Effector CD4-positive, alpha-beta T cell (primary cell): ENCODE results near the gene CHCT1.
"Not testable (repeated sequence)": the region's sequence is repeated elsewhere in the genome, so short reads cannot be mapped to it uniquely, and the experiment has no call there.

Source experiments
- DNase-seq: peaks from one replicate; pipeline ENCODE4 v3.0.0-alpha.2; 2020
- total RNA-seq: gene quantifications from one replicate; lab custom pipeline; 2026; lab: John Stamatoyannopoulos, UW

CHCT1 gene
- total RNA-seq = 1.3 reads per million

- DNase-seq = no peak
Measured at GRCh38 chr17:60422162-60422665, at the start of gene CHCT1. CHCT1 (plus strand) TSS chr17:60422489; CDS start chr17:60422593, 104 bp downstream.

DNA sequence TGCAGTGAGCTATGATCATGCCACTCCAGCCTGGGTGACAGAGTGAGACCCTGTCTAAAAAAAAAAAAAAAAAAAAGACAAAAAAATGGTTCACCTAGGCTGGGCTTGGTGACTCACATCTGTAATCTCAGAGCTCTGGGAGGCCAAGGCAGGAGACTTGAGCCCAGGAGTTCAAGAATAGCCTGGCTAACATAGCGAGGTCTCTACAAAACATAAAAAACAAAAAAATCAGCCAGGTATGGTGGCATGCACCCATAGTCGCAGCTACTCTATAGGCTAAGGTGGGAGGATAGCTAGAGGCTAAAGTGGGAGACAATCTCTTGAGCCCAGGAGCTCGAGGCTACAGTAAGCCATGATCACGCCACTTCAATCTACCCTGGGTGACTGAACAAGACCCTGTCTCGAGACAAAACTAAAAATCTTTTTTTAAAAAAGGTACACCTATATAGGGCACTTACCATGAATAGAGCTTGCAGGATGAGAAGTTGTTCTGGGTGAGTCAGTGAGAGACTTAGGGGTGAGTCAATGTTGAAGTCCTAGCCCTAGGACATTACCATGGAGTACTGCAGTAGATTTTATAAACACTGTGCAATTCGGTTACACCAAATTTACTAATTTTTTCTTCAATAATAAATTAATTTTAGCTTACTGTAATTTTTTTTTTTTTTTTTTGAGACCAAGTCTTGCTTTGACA is 49.4 kb upstream of the CHCT1 start:
- no peak for DNase-seq

DNA sequence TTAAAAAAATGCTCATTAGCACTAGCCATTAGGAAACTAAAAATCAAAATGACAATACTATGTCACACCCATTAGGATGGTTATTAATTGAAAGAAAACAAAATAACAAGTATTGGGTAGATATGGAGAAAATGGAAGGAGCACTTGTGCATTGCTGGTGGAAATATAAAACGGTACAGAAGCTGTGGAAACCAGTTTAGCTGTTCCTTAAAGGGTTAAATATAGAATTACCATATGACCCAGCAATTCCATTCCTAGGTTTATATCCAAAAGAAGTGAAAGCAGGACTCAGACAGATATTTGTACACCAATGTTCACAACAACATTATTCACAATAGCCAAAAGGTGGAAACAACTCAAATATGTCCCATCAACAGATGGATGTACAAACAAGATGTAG is 44.1 kb upstream of the CHCT1 start:
- DNase-seq = not testable (repeated sequence)

DNA sequence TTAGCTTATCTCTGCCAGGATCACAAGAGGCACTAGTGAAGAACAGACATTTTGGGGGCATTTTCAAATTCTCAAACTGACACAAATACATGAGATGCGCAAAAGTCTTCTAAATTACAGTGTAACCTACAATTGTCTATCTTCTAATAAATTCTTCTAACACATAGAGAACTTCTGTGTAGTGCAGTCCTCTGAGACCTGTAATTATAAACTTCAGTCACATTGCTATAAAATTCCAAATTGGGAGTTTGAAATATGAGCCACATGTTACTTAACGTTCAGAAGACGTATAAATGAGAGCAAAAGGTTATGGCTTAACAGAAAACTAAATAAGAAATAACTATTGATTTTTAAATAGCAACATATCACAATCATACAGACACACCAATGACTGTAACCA is 42.8 kb upstream of the CHCT1 start:
- DNase-seq = not testable (repeated sequence)

DNA sequence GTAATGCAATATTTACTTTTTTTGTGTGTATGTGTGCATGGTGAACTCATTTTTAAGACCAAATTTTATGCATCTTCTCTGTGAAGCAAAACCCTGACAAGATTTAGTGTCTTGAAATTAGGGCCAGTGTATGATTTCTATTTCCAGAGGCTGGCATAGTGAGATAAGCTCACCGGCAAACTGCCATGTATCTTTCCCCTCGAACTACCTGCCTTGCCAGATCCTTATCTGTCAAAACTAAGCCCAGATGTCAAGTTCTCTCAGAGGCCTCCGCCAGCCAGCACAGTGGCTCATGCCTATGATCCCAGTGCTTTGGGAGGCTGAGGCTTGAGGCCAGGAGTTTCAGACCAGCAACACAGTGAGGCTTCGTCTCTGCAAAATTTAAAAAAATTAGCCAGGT is 40.3 kb upstream of the CHCT1 start:
- no peak for DNase-seq

DNA sequence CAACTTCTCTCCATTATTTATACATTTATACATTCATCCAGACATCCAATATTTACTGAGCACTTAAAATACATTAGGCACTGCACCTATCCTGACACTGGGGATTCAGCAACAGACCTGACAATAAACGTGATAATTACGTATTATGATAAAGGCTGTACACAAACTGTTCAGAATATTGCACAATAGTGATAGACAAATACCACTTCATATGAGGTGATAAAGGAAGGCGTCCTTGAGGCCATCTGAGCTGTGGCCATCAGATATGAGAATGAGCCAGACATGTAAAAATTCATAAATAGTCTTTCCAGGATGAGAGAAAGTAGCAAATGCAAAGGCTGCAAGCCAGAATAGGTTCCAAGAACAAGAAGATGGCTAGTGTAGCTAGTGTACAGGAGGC is 38.9 kb upstream of the CHCT1 start:
- no peak for DNase-seq

DNA sequence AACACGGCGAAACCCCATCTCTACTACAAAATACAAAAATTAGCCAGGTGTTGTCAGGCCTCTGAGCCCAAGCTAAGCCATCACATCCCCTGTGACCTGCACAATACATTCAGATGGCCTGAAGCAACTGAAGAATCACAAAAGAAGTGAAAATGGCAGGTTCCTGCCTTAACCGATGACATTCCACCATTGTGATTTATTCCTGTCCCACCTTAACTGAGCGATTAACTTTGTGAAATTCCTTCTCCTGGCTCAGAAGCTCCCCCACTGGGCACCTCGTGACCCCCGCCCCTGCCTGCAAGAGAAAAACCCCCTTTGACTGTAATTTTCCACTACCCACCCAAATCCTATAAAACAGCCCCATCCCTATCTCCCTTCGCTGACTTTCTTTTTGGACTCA is 37.4 kb upstream of the CHCT1 start:
- DNase-seq = not testable (repeated sequence)

DNA sequence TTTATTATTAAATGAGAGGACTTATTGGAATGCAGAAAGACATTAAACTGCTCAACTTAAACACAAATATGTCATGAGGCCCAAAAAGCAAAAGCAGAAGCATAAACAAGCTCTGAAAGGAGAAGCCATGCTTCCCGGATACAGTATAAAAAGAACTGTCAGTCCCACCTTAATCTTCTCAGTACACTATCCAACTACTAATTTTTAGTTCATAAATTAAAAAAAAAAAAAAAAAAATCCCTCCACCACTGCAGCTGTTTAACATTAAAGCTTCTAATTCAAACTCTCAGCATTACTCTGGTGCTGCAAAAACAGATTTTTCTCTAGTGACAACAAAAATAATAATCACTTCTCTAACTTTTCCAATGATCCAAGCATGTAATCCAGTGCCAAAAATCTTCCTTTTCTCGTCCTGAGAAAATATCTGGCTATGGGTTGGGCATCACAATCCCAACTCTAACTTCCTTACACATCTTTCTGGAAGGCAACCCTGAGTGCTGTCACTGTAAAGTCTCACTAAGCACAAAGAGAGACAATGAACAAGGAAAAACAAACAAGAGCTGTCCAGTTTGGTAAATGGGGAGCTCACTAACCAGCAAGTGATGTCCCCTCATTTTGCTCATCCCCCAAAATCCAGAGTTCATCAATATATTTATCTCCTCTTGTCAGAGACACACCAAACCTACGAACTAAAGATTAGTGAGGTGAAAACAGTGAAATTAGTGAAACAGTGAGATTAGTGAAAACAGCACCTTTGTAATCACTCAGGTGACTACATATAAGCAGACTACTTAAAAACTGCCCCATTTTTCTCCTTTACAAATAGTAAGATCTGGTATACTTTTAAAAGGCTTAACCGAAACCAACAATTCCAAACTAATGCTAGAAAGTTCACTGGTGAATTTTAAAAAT is 35.9 kb upstream of the CHCT1 start:
- no peak for DNase-seq

GRCh38 chr17:60387666-60388065 is 34.6 kb upstream of the CHCT1 start:
- DNase-seq = no peak

DNA sequence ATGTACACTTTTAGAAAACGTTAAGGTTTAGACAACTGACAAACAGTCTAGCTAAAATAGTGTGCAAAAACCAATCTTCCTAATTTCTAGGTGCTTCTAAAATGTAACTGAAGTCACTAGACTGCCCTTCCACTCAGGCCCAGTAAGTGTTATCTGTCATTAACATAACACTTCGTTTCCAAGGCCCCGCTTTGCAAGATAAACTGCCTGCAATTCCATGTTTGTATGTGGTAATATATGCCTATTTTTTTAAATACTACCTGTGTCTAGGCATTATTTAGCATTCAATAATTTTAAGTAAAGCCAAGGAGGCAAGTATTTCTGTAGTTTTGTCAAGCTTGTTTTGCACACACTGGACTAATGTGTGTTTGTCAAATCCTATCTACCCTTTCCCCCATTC is 33.5 kb upstream of the CHCT1 start:
- DNase-seq = no peak

DNA sequence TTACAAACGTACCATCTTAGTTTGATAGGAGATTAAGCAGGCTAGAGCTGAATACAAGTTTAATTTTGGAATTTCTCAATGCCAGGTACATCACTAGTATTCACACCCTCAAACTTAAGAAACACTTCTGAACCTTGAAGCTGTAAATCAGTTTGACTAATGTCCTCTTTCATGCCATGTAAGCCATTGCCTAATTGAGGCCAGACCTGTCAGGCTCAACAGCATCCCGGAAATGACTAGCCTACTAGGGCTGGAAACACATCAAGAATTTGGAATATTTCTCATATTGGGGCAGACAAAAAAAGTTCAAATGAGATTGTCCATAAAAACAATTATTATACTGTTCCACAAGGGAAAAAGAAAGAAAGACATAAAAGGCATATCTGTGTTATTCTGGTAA is 32.1 kb upstream of the CHCT1 start:
- DNase-seq = no peak

- no peak for DNase-seq
Measured at GRCh38 chr17:60390925-60391470, 31.3 kb upstream of the CHCT1 start.

GRCh38 chr17:60391471-60392041 is 30.7 kb upstream of the CHCT1 start:
- no peak for DNase-seq

DNA sequence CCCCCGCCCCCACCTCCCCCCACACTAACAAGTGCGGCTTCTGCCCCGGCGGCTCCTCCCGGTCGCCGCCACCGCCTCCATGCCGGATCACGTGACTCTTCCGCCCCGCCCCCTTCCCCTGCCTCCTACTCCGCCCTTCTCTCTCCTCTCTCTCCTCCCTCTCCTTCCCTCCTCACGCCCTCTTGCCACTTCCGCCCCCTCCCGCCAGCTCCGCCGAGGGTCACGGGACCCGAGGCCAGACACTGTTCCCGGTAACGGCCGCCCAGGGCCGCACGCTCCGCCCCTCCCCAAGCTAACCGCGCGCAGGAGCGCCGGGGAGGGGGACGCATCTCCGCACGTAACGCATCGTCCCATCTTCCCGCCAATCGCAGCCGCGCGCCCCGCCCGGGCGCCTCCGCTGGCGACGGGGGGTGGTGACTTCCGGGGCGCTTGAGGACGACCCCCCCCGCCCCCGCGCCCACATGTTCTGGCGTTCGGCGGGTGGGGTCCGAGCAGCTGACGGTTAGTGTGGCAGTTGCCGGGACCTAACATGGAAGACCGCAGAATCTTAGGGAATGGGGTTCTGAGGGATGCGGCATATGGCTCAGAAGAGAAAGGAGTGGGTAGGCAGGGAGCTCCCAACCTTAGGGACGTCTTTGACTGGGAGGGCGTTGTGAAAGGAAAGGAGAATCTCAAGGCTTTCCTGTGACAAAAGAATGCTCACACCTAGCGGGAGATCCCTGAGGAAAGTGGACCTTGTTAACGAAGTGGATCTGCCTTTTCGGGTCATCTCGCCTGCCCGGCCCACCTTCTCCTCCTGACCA is 30.0 kb upstream of the CHCT1 start, which contains the start of gene USP32:
TSS of gene USP32 (minus strand) at position 92 of the 803 bp plus-strand sequence. CDS start 194 bp downstream, outside the sequence.
- DNase-seq = peak; percentile 95

DNA sequence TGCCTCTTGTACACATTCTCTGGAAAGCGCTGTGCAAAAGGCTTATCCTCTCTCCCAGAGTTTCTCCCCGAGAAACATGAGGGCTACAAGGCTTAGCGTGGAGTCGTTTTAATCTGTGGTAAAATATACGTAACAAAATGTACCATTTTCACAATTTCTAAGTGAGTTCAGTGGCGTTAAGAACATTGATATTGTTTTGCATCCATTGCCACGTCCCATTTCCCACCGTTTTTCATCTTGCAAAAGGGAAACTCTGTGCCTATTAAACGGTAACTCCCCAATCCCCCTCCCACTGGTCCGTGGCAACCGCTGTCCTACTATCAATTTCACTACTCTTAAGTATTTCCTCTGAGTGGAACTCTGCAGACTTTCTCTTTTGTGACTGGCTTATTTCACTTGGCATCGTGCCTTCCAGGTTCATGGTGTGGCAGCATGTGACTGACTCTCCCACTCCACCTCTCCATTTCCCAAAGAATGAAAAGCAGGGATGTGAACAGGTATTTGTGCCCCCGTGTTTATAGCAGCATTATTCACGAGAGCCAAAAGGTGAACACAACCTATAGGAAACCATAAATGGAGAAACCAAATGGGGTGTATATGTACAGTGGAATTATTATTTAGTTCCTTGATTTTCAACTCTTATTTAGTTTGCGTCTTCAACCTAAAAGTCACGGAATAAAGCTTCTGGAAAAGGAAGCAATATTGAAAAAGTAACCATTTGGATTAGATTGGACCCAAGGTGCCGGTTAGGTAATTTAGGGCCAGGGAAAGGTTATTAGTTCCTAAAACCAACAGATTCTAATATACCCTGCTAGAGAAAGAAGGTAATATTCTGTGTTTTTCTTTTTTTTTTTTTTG is 29.2 kb upstream of the CHCT1 start:
- no peak for DNase-seq

GRCh38 chr17:60393840-60394723 is 28.2 kb upstream of the CHCT1 start:
- DNase-seq = no peak

- DNase-seq = no peak
Measured at GRCh38 chr17:60395508-60396065, 26.7 kb upstream of the CHCT1 start.

DNA sequence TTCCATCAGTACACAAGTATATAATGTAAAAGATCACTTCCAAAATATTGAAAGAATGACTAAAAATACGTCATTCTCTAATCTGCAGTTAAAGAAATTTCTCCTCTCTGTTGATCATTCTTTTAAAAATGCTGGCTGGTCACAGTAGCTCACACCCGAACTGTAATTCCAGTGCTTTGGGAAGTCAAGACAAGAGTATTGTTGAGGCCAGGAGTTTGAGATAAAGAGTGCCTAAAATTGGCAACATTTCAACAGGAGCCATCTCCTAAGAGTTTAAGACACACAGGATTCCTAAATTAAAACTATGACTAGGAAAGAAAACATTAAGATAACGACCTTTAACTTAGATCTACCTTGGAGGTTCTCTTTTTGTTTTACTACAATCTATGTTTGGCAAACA is 25.9 kb upstream of the CHCT1 start:
- no peak for DNase-seq

- DNase-seq = no peak
Measured at GRCh38 chr17:60398227-60398959, 23.9 kb upstream of the CHCT1 start.
